H9 (cell line): ENCODE data around the gene HOXA9. TPM values are rescaled to one million over a fixed set of nuclear protein-coding genes. Genes with fewer than 3 reads are reported as not detected.

Source experiments
- DNase-seq: peaks from one replicate; pipeline ENCODE4 v3.0.0-alpha.2; 2017
- H2AFZ ChIP-seq: one replicate; pipeline ENCODE4 v1.6.1; 2013; ENCODE audit warnings: mild to moderate bottlenecking, low read length, control low read depth, moderate library complexity
- H2AK5ac ChIP-seq: 2 replicates; pipeline ENCODE4 v1.6.1; 2013; ENCODE audit warnings: low read length, control low read depth, mixed read lengths; ENCODE audit not compliant: insufficient read length
- H2BK120ac ChIP-seq: one replicate; pipeline ENCODE4 v1.6.1; 2013; ENCODE audit warnings: low read depth, mild to moderate bottlenecking, low read length, control low read depth, inconsistent platforms; ENCODE audit not compliant: poor library complexity, severe bottlenecking
- H2BK12ac ChIP-seq: 2 replicates; pipeline ENCODE4 v1.6.1; 2013; ENCODE audit warnings: low read length, control low read depth, mixed read lengths, low read depth; ENCODE audit not compliant: insufficient read length
- H2BK15ac ChIP-seq: 2 replicates; pipeline ENCODE4 v1.6.1; 2013; ENCODE audit warnings: low read depth, low read length, control low read depth
- H2BK20ac ChIP-seq: one replicate; pipeline ENCODE4 v1.6.1; 2013; ENCODE audit warnings: low read depth, mild to moderate bottlenecking, low read length, control low read depth, inconsistent platforms; ENCODE audit not compliant: poor library complexity, severe bottlenecking
- H2BK5ac ChIP-seq: 2 replicates; pipeline ENCODE4 v1.6.1; 2013; ENCODE audit warnings: low read length, control low read depth, mixed read lengths; ENCODE audit not compliant: insufficient read length
- H3K14ac ChIP-seq: 2 replicates; pipeline ENCODE4 v1.6.1; 2013; ENCODE audit warnings: low read length, control low read depth; ENCODE audit not compliant: insufficient read depth
- H3K18ac ChIP-seq: 2 replicates; pipeline ENCODE4 v1.6.1; 2013; ENCODE audit warnings: low read depth, mild to moderate bottlenecking, mixed read lengths, low read length, control low read depth; ENCODE audit not compliant: insufficient read length
- H3K23ac ChIP-seq: 2 replicates; pipeline ENCODE4 v1.6.1; 2013; ENCODE audit warnings: low read length, control low read depth, mixed read lengths, low read depth; ENCODE audit not compliant: insufficient read length
- H3K23me2 ChIP-seq: 2 replicates; pipeline ENCODE4 v1.6.1; 2013; ENCODE audit warnings: low read depth, mild to moderate bottlenecking, mixed read lengths, low read length, control low read depth; ENCODE audit not compliant: insufficient read length, poor library complexity, severe bottlenecking
- H3K27ac ChIP-seq: 2 replicates; pipeline ENCODE4 v1.5.1; 2013; ENCODE audit warnings: low read length, control low read depth, mixed read lengths, low read depth; ENCODE audit not compliant: insufficient read length
- H3K27me3 ChIP-seq: 2 replicates; pipeline ENCODE4 v1.6.1; 2013; ENCODE audit warnings: low read length, control low read depth, inconsistent platforms; ENCODE audit not compliant: insufficient read depth
- H3K4ac ChIP-seq: 2 replicates; pipeline ENCODE4 v1.6.1; 2013; ENCODE audit warnings: low read depth, mild to moderate bottlenecking, control low read depth, inconsistent platforms, low read length, moderate library complexity
- H3K4me1 ChIP-seq: 2 replicates; pipeline ENCODE4 v1.6.1; 2013; ENCODE audit warnings: low read length, control low read depth, inconsistent platforms; ENCODE audit not compliant: insufficient read depth
- H3K4me2 ChIP-seq: 2 replicates; pipeline ENCODE4 v1.6.1; 2013; ENCODE audit warnings: low read length, control low read depth, mixed read lengths; ENCODE audit not compliant: insufficient read length, insufficient read depth
- H3K56ac ChIP-seq: 2 replicates; pipeline ENCODE4 v1.6.1; 2013; ENCODE audit warnings: low read depth, mild to moderate bottlenecking, mixed read lengths, low read length, control low read depth; ENCODE audit not compliant: insufficient read length
- H3K79me1 ChIP-seq: 2 replicates; pipeline ENCODE4 v1.6.1; 2013; ENCODE audit warnings: low read depth, mild to moderate bottlenecking, moderate library complexity, low read length, control low read depth, inconsistent platforms; ENCODE audit not compliant: insufficient read depth, poor library complexity, severe bottlenecking
- H3K79me2 ChIP-seq: 2 replicates; pipeline ENCODE4 v1.6.1; 2013; ENCODE audit warnings: low read length, control low read depth, inconsistent platforms; ENCODE audit not compliant: insufficient read depth
- H3K9ac ChIP-seq: 2 replicates; pipeline ENCODE4 v1.6.1; 2013; ENCODE audit warnings: low read length, control low read depth, mixed read lengths; ENCODE audit not compliant: insufficient read length; ENCODE audit errors: extremely low read depth
- H3K9me3 ChIP-seq: one replicate; pipeline ENCODE4 v1.6.1; 2013; ENCODE audit warnings: low read depth, low read length, inconsistent platforms; ENCODE audit not compliant: control insufficient read depth
- H3T11ph ChIP-seq: one replicate; pipeline ENCODE4 v1.6.1; 2013; ENCODE audit warnings: mild to moderate bottlenecking, low read length, control low read depth, inconsistent platforms
- H4K20me1 ChIP-seq: one replicate; pipeline ENCODE4 v1.6.1; 2013; ENCODE audit not compliant: control insufficient read depth, insufficient read length, insufficient read depth
- H4K5ac ChIP-seq: 2 replicates; pipeline ENCODE4 v1.6.1; 2013; ENCODE audit warnings: low read depth, mild to moderate bottlenecking, mixed read lengths, low read length, control low read depth; ENCODE audit not compliant: insufficient read length
- H4K8ac ChIP-seq: replicated peaks from 2 replicates; pipeline ENCODE4 v1.6.1; 2013; ENCODE audit warnings: low read length, control low read depth, mixed read lengths, low read depth; ENCODE audit not compliant: insufficient read length
- H4K91ac ChIP-seq: 2 replicates; pipeline ENCODE4 v1.6.1; 2013; ENCODE audit warnings: low read depth, mild to moderate bottlenecking, moderate library complexity, mixed read lengths, low read length, control low read depth; ENCODE audit not compliant: insufficient read length
- H3K27ac Mint-ChIP-seq, 3 experiments: 2 replicates in 2 of 3; 3 replicates in 1 of 3; pipeline ENCODE4 v1.8.0; 2020 to 2021; ENCODE audit warnings: mixed read lengths in 3 of 3, mild to moderate bottlenecking in 1 of 3, moderate library complexity in 1 of 3
- H3K27me3 Mint-ChIP-seq: 2 replicates; pipeline ENCODE4 v1.8.0; 2021; ENCODE audit warnings: low read depth, mild to moderate bottlenecking, moderate library complexity, mixed read lengths
- H3K36me3 Mint-ChIP-seq, 3 experiments: 2 replicates in 2 of 3; 3 replicates in 1 of 3; pipeline ENCODE4 v1.8.0; 2020 to 2021; ENCODE audit warnings: low read depth in 3 of 3, mixed read lengths in 3 of 3; ENCODE audit not compliant: insufficient read depth in 1 of 3
- H3K4me1 Mint-ChIP-seq, 2 experiments: 2 replicates each; pipeline ENCODE4 v1.8.0; 2020; ENCODE audit warnings: mixed read lengths in 2 of 2
- H3K4me3 Mint-ChIP-seq, 2 experiments: 2 replicates in 1 of 2; 3 replicates in 1 of 2; pipeline ENCODE4 v1.8.0; 2020 to 2021; ENCODE audit warnings: mild to moderate bottlenecking in 2 of 2, mixed read lengths in 2 of 2, moderate library complexity in 1 of 2
- H3K9me3 Mint-ChIP-seq, 2 experiments: 2 replicates in 1 of 2; 3 replicates in 1 of 2; pipeline ENCODE4 v1.8.0; 2020; ENCODE audit warnings: mild to moderate bottlenecking in 2 of 2, mixed read lengths in 2 of 2, moderate library complexity in 1 of 2
- WGBS: extraction: QIAGEN DNeasy Blood & Tissue Kit; methylation state at CpG from one replicate; pipeline ENCODE4 v1.1.7; 2013; ENCODE audit warnings: missing lambda C conversion rate, low lambda C conversion rate, mixed read lengths; ENCODE audit not compliant: insufficient read length; ENCODE audit errors: extremely low coverage; 5-methylcytosine and 5-hydroxymethylcytosine counted together
- total RNA-seq: library from RNA; stranded (reverse); gene quantifications from 2 replicates; pipeline ENCODE4 v1.2.1, GENCODE V29; 2021
- TF ChIP-seq, protein P1 (sequence below): fragments of 200-600 bp; sonication (generic); conservative IDR thresholded peaks from 3 replicates; pipeline ENCODE4 v1.8.0; 2021; ENCODE audit warnings: antibody characterized with exemption, mild to moderate bottlenecking

Gene HOXA9
- total RNA-seq, 1 experiment from 2014 or later, result not detected

GRCh38 chr7:27181795-27182275, 16.5 kb upstream of the HOXA9 start:
- peaks cover 7 to 34% of the 10 kb centered on the region in 2 experiments for H3K4me1 Mint-ChIP-seq
- H3K27ac ChIP-seq, result no peak overlapping the region
- H3K4me3 Mint-ChIP-seq, result no peak overlapping the region
- no peak overlapping the region for H2BK12ac ChIP-seq
- TF ChIP-seq, protein P1, sequence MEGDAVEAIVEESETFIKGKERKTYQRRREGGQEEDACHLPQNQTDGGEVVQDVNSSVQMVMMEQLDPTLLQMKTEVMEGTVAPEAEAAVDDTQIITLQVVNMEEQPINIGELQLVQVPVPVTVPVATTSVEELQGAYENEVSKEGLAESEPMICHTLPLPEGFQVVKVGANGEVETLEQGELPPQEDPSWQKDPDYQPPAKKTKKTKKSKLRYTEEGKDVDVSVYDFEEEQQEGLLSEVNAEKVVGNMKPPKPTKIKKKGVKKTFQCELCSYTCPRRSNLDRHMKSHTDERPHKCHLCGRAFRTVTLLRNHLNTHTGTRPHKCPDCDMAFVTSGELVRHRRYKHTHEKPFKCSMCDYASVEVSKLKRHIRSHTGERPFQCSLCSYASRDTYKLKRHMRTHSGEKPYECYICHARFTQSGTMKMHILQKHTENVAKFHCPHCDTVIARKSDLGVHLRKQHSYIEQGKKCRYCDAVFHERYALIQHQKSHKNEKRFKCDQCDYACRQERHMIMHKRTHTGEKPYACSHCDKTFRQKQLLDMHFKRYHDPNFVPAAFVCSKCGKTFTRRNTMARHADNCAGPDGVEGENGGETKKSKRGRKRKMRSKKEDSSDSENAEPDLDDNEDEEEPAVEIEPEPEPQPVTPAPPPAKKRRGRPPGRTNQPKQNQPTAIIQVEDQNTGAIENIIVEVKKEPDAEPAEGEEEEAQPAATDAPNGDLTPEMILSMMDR, result no peak
- peaks cover 96% of the 10 kb centered on the region for H3K27me3 ChIP-seq
- H3K79me1 ChIP-seq, result no peaks in the 10 kb centered on the region
- H3K4me2 ChIP-seq, result no peak overlapping the region
- H3K9ac ChIP-seq, result no peak overlapping the region
- no peak overlapping the region for H2BK20ac ChIP-seq
- H2AFZ ChIP-seq, result no peak overlapping the region
- WGBS, result no CpG with 5 or more reads among the region's 4 CpGs
- no peak overlapping the region for H4K91ac ChIP-seq
- H4K8ac ChIP-seq, result no peak overlapping the region
- no peak overlapping the region for H3T11ph ChIP-seq
- H3K4ac ChIP-seq, result no peak overlapping the region
- H2BK120ac ChIP-seq, result no peak overlapping the region
- H3K4me1 ChIP-seq, result no peaks in the 10 kb centered on the region
- H3K23ac ChIP-seq, result no peak overlapping the region
- H2AK5ac ChIP-seq, result no peak overlapping the region
- H3K79me2 ChIP-seq, result no peaks in the 10 kb centered on the region
- H3K27me3 Mint-ChIP-seq, result peaks cover 100% of the 10 kb centered on the region
- no peaks in the 10 kb centered on the region for H3K23me2 ChIP-seq
- H2BK15ac ChIP-seq, result no peak overlapping the region
- peaks cover 2 to 23% of the 10 kb centered on the region in 2 experiments; a peak in 2 of 5 replicates for H3K9me3 Mint-ChIP-seq
- no peaks in the 10 kb centered on the region for H4K20me1 ChIP-seq
- H3K14ac ChIP-seq, result no peak overlapping the region
- DNase-seq, result peak; percentile 17
- no peak overlapping the region for H2BK5ac ChIP-seq
- H4K5ac ChIP-seq, result no peak overlapping the region
- H3K9me3 ChIP-seq, result no peaks in the 10 kb centered on the region
- no peak overlapping the region for H3K56ac ChIP-seq
- H3K27ac Mint-ChIP-seq, result no peak overlapping the region
- H3K36me3 Mint-ChIP-seq, result peaks cover 0 to 2% (median 0%) of the 10 kb centered on the region in 3 experiments; a peak in 3 of 7 replicates
- H3K18ac ChIP-seq, result no peak overlapping the region
